HEK293 (cell line): ENCODE results near the gene NOVA2.

Experiments
- ZNF24 ChIP-seq: fragments of 450-650 bp; formaldehyde crosslinking; IDR thresholded peaks from 2 replicates; pipeline ENCODE4 v1.5.1; 2016; ENCODE audit warnings: missing biosample characterization, missing genetic modification characterization
- ZNF623 ChIP-seq: fragments of 450-650 bp; formaldehyde crosslinking; IDR thresholded peaks from 2 replicates; pipeline ENCODE4 v1.5.1; 2016; ENCODE audit warnings: missing biosample characterization, missing genetic modification characterization
- TF ChIP-seq, protein P1 (sequence below): fragments of 450-650 bp; formaldehyde crosslinking; IDR thresholded peaks from 2 replicates; pipeline ENCODE4 v1.5.1; 2016; ENCODE audit warnings: missing biosample characterization, missing genetic modification characterization

DNA sequence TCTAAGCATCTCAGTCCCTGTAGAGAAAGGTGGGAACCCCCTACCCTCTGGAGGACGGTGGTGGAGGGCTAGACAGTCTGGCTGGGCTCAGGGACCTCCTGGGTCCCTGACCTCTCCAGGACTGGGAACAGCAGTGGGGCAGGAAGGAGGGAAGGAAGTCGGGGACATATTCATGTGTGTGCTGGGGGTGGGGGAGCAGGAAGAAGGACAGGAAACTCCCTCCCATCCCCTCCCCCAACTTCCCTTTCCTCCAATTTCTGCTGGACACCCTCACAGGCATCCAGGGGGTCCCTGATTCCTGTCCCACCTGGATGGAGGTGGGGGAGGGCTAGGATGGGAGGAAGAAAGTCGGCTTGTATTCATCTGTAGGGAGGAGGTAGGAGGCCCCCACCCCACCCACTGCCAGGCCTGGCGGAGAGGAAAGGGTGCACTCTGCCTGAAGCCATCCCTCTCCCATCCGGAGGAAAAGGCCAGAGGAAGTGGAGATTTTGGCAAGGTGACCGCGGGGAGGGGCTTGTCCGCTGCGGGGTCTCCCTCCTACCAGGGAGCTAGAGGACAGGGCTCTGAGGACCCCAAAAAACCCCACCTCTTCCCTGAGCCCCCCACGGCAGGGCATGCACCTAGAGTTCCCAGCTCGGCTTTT is 2.3 kb downstream of the NOVA2 start:
- TF ChIP-seq, protein P1, sequence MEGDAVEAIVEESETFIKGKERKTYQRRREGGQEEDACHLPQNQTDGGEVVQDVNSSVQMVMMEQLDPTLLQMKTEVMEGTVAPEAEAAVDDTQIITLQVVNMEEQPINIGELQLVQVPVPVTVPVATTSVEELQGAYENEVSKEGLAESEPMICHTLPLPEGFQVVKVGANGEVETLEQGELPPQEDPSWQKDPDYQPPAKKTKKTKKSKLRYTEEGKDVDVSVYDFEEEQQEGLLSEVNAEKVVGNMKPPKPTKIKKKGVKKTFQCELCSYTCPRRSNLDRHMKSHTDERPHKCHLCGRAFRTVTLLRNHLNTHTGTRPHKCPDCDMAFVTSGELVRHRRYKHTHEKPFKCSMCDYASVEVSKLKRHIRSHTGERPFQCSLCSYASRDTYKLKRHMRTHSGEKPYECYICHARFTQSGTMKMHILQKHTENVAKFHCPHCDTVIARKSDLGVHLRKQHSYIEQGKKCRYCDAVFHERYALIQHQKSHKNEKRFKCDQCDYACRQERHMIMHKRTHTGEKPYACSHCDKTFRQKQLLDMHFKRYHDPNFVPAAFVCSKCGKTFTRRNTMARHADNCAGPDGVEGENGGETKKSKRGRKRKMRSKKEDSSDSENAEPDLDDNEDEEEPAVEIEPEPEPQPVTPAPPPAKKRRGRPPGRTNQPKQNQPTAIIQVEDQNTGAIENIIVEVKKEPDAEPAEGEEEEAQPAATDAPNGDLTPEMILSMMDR (tag by site-specific recombination) = no peak
- TF ChIP-seq ZNF623 (tag by site-specific recombination) (no peak), ZNF24 (tag by site-specific recombination) (no peak)
